Measurements from ENCODE around the gene TIFAB.

The TIFAB gene

GRCh38 chr5:135482381-135482933 is 30.3 kb upstream of the TIFAB start:
- no peak for DNase-seq (ENCODE audit: low read depth in 1 of 2, low spot score in 1 of 2)

GRCh38 chr5:135481909-135482311 is 29.8 kb upstream of the TIFAB start:
- no peak for DNase-seq (ENCODE audit: low read depth in 1 of 2, low spot score in 1 of 2)

- DNase-seq (ENCODE audit: low read depth in 1 of 2, low spot score in 1 of 2), result no peak
Observed at GRCh38 chr5:135481387-135481786, 29.2 kb upstream of the TIFAB start.

- no peak for DNase-seq (ENCODE audit: low read depth in 1 of 2, low spot score in 1 of 2)
Observed at GRCh38 chr5:135480511-135480910, 28.4 kb upstream of the TIFAB start.

- DNase-seq (ENCODE audit: low read depth in 1 of 2, low spot score in 1 of 2), result no peak
Observed at GRCh38 chr5:135478938-135479337, 26.8 kb upstream of the TIFAB start.

GRCh38 chr5:135477613-135478066 is 25.5 kb upstream of the TIFAB start:
- DNase-seq (ENCODE audit: low read depth in 1 of 2, low spot score in 1 of 2), result no peak

- no peak for DNase-seq (ENCODE audit: low read depth in 1 of 2, low spot score in 1 of 2)
Observed at GRCh38 chr5:135476615-135477581, 24.7 kb upstream of the TIFAB start.

GRCh38 chr5:135473956-135474670 is 22.0 kb upstream of the TIFAB start:
- no peak for DNase-seq (ENCODE audit: low read depth in 1 of 2, low spot score in 1 of 2)

GRCh38 chr5:135472141-135472540 is 20.0 kb upstream of the TIFAB start:
- DNase-seq (ENCODE audit: low read depth in 1 of 2, low spot score in 1 of 2), result no peak

GRCh38 chr5:135471726-135472125 is 19.6 kb upstream of the TIFAB start:
- no peak for DNase-seq (ENCODE audit: low read depth in 1 of 2, low spot score in 1 of 2)

- no peak for DNase-seq (ENCODE audit: low read depth in 1 of 2, low spot score in 1 of 2)
Observed at GRCh38 chr5:135469911-135470310, 17.8 kb upstream of the TIFAB start.

GRCh38 chr5:135468541-135468940 is 16.4 kb upstream of the TIFAB start:
- DNase-seq (ENCODE audit: low read depth in 1 of 2, low spot score in 1 of 2), result no peak

GRCh38 chr5:135467871-135468485 is 15.8 kb upstream of the TIFAB start:
- DNase-seq (ENCODE audit: low read depth in 1 of 2, low spot score in 1 of 2), result no peak

- no peak for DNase-seq (ENCODE audit: low read depth in 1 of 2, low spot score in 1 of 2)
Observed at GRCh38 chr5:135467051-135467625, 15.0 kb upstream of the TIFAB start.

- peak; percentile 10 to 60 for DNase-seq (ENCODE audit: low read depth in 1 of 2, low spot score in 1 of 2)
Observed at GRCh38 chr5:135466178-135467050, 14.3 kb upstream of the TIFAB start.

GRCh38 chr5:135465391-135466122 is 13.4 kb upstream of the TIFAB start:
- DNase-seq (ENCODE audit: low read depth in 1 of 2, low spot score in 1 of 2), result no peak

GRCh38 chr5:135462304-135462703 is 10.2 kb upstream of the TIFAB start:
- DNase-seq (ENCODE audit: low read depth in 1 of 2, low spot score in 1 of 2), result peak in 1 of 2 donors; percentile 6

GRCh38 chr5:135461481-135462151 is 9.5 kb upstream of the TIFAB start:
- no peak for DNase-seq (ENCODE audit: low read depth in 1 of 2, low spot score in 1 of 2)
